ENCODE data around the gene MGAM2.

The MGAM2 gene

GRCh38 chr7:142174441-142174840 lies 62.9 kb downstream of the MGAM2 start:
- in situ Hi-C loops (cut with MboI; ENCODE audit: low sequenced_read_pairs), result no loop called here

- in situ Hi-C loops (cut with MboI; ENCODE audit: low sequenced_read_pairs), result no loop called here
Observed at GRCh38 chr7:142175594-142175993, 64.1 kb downstream of the MGAM2 start.

- in situ Hi-C loops (cut with MboI; ENCODE audit: low sequenced_read_pairs), result no loop called here
Observed at GRCh38 chr7:142176901-142177300, 65.4 kb downstream of the MGAM2 start.

DNA sequence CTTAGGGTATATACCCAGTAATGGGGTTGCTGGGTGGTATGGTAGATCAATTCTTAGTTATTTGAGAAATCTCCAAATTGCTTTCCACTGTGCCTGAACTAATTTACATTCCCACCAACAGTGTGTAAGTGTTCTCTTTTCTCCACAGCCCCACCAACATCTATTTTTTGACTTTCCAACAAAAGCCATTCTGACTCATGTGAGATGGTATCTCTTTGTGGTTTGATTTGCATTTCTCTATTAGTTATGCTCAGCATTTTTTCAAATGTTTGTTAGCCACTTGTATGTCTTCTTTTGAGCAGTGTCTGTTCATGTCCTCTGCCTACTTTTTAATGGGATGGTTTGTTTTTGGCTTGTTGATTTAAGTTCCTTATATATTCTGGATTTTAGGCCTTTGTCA lies 66.4 kb downstream of the MGAM2 start:
- in situ Hi-C loops (cut with MboI; ENCODE audit: low sequenced_read_pairs), result no loop called here

GRCh38 chr7:142180426-142180825 lies 68.9 kb downstream of the MGAM2 start:
- in situ Hi-C loops (cut with MboI; ENCODE audit: low sequenced_read_pairs), result no loop called here

DNA sequence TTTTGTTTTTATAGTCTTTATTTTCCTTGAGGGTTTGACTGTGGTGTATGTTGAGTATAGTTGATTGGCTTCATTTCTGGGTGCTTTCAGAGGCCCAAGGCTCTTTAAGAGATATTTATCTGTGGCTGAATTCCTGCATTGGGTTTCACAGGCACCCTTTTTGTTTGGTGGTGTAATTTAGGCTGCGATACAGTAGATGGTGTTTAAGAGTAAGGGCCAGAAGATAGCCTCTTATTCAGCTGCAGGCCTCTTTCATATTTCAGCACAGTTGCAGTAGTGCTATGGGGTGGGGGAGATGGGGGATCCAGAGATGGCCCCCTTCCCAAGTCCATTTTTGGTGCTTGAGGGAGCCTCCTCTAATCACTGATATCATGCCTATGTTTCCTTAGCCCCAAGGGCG lies 69.7 kb downstream of the MGAM2 start:
- in situ Hi-C loops (cut with MboI; ENCODE audit: low sequenced_read_pairs), result no loop called here

GRCh38 chr7:142181966-142182365 lies 70.4 kb downstream of the MGAM2 start:
- in situ Hi-C loops (cut with MboI; ENCODE audit: low sequenced_read_pairs), result no loop called here

DNA sequence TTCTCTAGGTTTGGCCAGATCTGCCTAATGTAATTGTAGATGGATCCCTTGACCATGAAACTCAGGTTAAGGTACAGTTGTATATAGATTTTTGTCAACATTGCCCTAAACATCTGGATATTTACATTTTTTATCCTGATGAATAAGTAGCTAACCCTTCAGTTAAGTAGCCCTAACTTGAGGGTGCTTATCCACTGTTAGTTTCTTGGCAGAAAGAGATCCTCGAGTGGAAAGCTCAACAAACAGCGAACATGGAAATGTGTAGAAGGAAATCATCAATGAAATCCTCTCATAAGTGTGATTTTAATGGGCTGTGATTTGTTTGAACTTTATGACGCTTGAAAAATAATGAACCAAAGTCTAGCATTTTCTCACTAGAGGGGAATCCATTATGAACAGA lies 73.6 kb downstream of the MGAM2 start:
- in situ Hi-C loops (cut with MboI; ENCODE audit: low sequenced_read_pairs), result no loop called here

- in situ Hi-C loops (cut with MboI; ENCODE audit: low sequenced_read_pairs), result no loop called here
Observed at GRCh38 chr7:142185801-142186200, 74.3 kb downstream of the MGAM2 start.

DNA sequence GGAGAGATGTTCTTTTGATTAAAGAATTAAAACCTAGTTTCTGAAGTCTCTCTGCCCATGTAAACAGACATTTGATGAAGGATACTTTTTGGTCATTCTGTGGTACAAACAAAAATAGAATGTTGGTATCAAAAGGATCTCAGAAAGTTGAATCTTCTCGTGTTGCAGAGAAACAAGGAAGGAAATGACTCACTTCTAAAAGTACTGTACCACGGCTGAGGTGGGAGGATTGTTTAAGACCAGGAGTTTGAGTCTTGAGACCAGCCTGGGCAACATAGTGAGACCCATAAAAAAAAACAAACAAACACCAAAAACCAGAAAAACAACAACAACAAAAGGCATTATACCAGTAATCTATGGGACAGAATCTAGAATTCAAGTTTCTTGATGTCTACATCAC lies 76.6 kb downstream of the MGAM2 start:
- in situ Hi-C loops (cut with MboI; ENCODE audit: low sequenced_read_pairs), result no loop called here

DNA sequence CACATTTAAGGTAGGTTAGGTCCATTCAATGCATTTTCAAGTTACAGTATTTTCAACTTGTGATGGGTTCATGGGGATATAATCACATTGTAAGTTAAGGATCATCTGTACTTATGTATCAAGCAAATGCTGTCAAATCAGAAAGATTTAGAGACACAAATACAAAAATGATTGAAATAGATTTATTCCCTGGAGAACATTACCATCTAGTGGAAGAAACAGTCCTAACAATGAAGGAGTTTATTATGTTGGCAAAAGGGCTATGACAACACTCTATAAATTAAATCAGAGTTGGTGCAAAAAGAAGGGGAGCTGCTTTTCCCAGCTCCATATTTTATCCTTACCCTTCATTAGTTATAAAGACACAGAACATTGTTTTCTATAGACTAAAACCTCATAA lies 77.3 kb downstream of the MGAM2 start:
- in situ Hi-C loops (cut with MboI; ENCODE audit: low sequenced_read_pairs), result no loop called here

GRCh38 chr7:142194201-142194600 lies 82.7 kb downstream of the MGAM2 start:
- in situ Hi-C loops (cut with MboI; ENCODE audit: low sequenced_read_pairs), result no loop called here

GRCh38 chr7:142196066-142196840 lies 84.7 kb downstream of the MGAM2 start:
- in situ Hi-C loops (cut with MboI; ENCODE audit: low sequenced_read_pairs), result no loop called here

GRCh38 chr7:142200206-142200605 lies 88.7 kb downstream of the MGAM2 start:
- in situ Hi-C loops (cut with MboI; ENCODE audit: low sequenced_read_pairs), result no loop called here

DNA sequence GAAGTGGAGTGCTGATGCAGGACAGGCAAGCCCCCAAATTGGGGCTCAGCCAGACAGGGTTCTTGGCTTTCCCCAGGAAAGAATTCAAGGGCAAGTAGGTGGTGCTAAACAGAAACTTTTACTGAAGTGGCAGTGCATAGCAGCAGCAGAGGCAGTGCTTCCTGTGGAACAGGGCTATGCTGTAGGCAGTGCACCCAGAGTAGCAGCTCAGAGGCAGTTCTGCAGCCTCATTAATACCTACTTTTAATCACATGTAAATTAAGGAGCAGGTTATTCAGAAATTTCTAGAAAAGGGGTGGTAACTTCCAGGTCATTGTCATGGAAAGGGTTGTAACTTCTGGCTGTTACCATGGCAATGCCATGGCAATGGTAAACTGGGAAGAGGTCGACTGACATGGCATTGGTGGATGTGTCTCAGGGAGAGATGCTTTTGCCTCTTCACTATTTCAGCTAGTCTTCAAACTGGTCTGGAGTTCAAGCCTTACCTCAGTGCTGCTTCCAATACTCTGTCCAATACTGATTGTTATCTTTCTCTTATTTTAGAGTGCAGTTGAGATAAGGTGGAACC lies 117.1 kb downstream of the MGAM2 start:
- in situ Hi-C loops (cut with MboI; ENCODE audit: low sequenced_read_pairs), result no loop called here

- in situ Hi-C loops (cut with MboI; ENCODE audit: low sequenced_read_pairs), result no loop called here
Observed at GRCh38 chr7:142231716-142232115, 120.2 kb downstream of the MGAM2 start.

DNA sequence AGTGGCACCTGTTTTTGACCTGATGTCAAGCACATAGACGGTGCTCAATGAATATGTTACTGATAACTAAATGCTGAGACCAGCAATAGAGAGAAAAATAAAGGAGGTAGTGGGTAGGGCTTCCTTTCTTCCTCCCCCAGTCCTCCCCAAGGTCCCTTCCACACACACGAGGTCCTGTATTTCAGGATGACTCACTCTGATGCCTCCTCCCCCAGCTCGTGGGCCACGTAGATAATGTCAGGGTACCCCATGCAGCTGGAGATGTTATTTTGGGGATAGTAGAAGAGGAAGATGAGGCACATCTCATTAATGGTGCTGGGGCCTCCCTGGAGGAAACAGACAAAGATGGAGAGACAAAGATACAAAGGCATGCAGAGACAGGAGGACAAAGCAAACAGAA lies 129.0 kb downstream of the MGAM2 start:
- in situ Hi-C loops (cut with MboI; ENCODE audit: low sequenced_read_pairs), result no loop called here

DNA sequence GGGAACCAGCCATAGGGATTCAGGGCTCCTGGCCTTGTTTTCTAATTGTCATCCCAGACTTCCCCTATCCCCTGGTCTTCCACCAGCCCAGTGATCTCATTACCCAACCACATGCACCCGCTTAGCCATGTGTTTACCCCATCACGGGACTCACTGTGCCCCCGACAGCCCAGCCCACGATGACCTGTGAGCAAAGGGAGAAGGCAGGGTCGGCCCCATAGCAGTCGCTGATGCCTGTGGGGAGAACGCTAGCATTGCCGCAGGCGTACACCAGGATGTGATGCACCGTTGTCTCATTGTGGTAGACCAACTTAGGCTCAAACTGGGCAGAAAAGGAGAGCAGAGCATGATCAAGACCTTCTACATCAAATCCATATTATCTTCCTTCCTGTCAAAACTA lies 132.3 kb downstream of the MGAM2 start:
- in situ Hi-C loops (cut with MboI; ENCODE audit: low sequenced_read_pairs), result no loop called here

GRCh38 chr7:142248166-142249160 lies 136.9 kb downstream of the MGAM2 start:
- in situ Hi-C loops (cut with MboI; ENCODE audit: low sequenced_read_pairs), result no loop called here

- in situ Hi-C loops (cut with MboI; ENCODE audit: low sequenced_read_pairs), result no loop called here
Observed at GRCh38 chr7:142249918-142250317, 138.4 kb downstream of the MGAM2 start.

- in situ Hi-C loops (cut with MboI; ENCODE audit: low sequenced_read_pairs), result no loop called here
Observed at GRCh38 chr7:142250705-142251104, 139.2 kb downstream of the MGAM2 start.

DNA sequence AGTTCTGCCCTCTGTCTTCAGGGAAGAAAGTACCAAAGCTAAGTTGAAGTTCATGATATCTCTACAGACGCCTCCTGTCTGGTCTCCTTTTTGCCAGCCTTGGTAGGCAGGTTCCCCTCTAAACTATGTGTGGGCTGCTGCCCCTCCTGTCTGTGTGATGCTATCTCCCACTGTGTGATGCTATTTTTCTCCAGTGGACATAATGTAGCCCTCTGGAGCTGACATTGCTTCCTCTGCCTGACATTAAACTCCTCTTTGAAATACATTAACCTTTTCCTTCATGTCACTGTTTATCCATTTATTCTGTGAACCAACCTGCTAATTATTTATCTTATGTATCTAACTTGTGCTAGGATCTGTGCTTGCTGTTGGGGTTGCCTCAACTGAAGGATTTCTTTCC lies 146.4 kb downstream of the MGAM2 start, which contains the start of gene PRSS58:
TSS of gene PRSS58 (minus strand) at position 101 of the 400 bp plus-strand sequence. CDS start 351 bp downstream, outside the sequence.
- in situ Hi-C loops (cut with MboI; ENCODE audit: low sequenced_read_pairs), result no loop called here
